Measurements from ENCODE around the gene WASF3. TPM values are rescaled to one million over a fixed set of nuclear protein-coding genes. Genes with fewer than 3 reads are reported as not detected.

WASF3 gene
- total and polyA plus RNA-seq, 4 donors, result 0.82 to 4.9 (median 2.3) TPM

DNA sequence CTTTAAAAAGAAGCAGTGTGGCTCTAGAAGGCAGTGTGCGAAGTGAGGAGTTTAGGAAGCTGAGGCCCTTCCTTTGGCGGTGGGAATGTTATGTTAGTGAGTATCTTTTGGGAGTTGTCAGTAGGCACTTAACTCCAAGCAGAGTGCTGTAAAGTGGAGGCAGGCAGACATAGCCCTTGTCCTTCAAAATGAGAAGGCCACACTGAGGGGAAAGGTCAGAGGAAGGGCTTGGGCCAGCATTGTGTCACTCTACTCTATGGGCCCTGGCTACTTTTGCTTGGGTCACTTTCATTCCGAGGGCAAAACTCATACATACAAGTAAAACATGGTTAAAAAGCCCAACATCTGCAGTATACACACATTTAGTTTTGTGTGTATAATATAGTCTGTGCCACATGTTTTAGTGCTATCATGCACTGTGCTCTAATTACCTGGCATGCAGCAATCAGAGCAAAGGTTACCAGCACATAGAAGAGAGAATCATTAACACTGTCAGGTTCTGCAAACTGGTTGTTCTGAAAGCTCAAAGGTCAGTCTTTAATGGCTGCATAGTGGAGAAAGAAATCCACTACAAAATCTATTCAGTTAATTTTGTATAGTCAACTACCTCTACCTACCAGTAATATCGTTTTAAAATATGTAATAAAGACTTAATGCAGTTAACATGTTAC lies 64.4 kb downstream of the WASF3 start:
- no peaks in the 10 kb centered on the region for H3K27me3 ChIP-seq (ENCODE audit: control insufficient read depth in 4 of 4, insufficient read depth in 4 of 4, low read length in 3 of 4)
- peak overlapping the region; percentile 29 to 90 for H3K27ac ChIP-seq (ENCODE audit: low read depth in 1 of 2, low read length in 2 of 2)
- TF ChIP-seq, protein P1, sequence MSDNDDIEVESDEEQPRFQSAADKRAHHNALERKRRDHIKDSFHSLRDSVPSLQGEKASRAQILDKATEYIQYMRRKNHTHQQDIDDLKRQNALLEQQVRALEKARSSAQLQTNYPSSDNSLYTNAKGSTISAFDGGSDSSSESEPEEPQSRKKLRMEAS (IDR thresholded peaks at IDR 0.05), result no peak
- peak in 1 of 2 donors; percentile 63 for TF ChIP-seq HNF4A (conservative IDR thresholded peaks at IDR 0.05)
- no peak for TF ChIP-seq FOXA2 (IDR thresholded peaks at IDR 0.05)
- no peak for TF ChIP-seq NR2F2 (IDR thresholded peaks at IDR 0.05)
- no peak for TF ChIP-seq RAD21 (IDR thresholded peaks at IDR 0.05)
- TF ChIP-seq, protein P2, sequence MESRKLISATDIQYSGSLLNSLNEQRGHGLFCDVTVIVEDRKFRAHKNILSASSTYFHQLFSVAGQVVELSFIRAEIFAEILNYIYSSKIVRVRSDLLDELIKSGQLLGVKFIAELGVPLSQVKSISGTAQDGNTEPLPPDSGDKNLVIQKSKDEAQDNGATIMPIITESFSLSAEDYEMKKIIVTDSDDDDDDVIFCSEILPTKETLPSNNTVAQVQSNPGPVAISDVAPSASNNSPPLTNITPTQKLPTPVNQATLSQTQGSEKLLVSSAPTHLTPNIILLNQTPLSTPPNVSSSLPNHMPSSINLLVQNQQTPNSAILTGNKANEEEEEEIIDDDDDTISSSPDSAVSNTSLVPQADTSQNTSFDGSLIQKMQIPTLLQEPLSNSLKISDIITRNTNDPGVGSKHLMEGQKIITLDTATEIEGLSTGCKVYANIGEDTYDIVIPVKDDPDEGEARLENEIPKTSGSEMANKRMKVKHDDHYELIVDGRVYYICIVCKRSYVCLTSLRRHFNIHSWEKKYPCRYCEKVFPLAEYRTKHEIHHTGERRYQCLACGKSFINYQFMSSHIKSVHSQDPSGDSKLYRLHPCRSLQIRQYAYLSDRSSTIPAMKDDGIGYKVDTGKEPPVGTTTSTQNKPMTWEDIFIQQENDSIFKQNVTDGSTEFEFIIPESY (IDR thresholded peaks at IDR 0.05), result no peak
- no peak for TF ChIP-seq GABPA (IDR thresholded peaks at IDR 0.05 in 1 of 2, conservative IDR thresholded peaks at IDR 0.05 in 1 of 2)
- TF ChIP-seq EGR1 (IDR thresholded peaks at IDR 0.05; ENCODE audit: low read depth in 2 of 2), result no peak
- peak; percentile 15 for TF ChIP-seq SP1 (IDR thresholded peaks at IDR 0.05)
- TF ChIP-seq, protein P3, sequence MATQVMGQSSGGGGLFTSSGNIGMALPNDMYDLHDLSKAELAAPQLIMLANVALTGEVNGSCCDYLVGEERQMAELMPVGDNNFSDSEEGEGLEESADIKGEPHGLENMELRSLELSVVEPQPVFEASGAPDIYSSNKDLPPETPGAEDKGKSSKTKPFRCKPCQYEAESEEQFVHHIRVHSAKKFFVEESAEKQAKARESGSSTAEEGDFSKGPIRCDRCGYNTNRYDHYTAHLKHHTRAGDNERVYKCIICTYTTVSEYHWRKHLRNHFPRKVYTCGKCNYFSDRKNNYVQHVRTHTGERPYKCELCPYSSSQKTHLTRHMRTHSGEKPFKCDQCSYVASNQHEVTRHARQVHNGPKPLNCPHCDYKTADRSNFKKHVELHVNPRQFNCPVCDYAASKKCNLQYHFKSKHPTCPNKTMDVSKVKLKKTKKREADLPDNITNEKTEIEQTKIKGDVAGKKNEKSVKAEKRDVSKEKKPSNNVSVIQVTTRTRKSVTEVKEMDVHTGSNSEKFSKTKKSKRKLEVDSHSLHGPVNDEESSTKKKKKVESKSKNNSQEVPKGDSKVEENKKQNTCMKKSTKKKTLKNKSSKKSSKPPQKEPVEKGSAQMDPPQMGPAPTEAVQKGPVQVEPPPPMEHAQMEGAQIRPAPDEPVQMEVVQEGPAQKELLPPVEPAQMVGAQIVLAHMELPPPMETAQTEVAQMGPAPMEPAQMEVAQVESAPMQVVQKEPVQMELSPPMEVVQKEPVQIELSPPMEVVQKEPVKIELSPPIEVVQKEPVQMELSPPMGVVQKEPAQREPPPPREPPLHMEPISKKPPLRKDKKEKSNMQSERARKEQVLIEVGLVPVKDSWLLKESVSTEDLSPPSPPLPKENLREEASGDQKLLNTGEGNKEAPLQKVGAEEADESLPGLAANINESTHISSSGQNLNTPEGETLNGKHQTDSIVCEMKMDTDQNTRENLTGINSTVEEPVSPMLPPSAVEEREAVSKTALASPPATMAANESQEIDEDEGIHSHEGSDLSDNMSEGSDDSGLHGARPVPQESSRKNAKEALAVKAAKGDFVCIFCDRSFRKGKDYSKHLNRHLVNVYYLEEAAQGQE (IDR thresholded peaks at IDR 0.05), result no peak
- TF ChIP-seq, protein P4, sequence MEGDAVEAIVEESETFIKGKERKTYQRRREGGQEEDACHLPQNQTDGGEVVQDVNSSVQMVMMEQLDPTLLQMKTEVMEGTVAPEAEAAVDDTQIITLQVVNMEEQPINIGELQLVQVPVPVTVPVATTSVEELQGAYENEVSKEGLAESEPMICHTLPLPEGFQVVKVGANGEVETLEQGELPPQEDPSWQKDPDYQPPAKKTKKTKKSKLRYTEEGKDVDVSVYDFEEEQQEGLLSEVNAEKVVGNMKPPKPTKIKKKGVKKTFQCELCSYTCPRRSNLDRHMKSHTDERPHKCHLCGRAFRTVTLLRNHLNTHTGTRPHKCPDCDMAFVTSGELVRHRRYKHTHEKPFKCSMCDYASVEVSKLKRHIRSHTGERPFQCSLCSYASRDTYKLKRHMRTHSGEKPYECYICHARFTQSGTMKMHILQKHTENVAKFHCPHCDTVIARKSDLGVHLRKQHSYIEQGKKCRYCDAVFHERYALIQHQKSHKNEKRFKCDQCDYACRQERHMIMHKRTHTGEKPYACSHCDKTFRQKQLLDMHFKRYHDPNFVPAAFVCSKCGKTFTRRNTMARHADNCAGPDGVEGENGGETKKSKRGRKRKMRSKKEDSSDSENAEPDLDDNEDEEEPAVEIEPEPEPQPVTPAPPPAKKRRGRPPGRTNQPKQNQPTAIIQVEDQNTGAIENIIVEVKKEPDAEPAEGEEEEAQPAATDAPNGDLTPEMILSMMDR (IDR thresholded peaks at IDR 0.05; ENCODE audit: low read depth, low read length, missing input control), result no peak
- TF ChIP-seq RXRA (IDR thresholded peaks at IDR 0.05), result peak in 1 of 2 donors; percentile 67
- TF ChIP-seq TAF1 (conservative IDR thresholded peaks at IDR 0.05), result no peak
- TF ChIP-seq, protein P5, sequence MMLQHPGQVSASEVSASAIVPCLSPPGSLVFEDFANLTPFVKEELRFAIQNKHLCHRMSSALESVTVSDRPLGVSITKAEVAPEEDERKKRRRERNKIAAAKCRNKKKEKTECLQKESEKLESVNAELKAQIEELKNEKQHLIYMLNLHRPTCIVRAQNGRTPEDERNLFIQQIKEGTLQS (IDR thresholded peaks at IDR 0.05), result no peak
- TF ChIP-seq YY1 (IDR thresholded peaks at IDR 0.05), result peak; percentile 68
- no peak for TF ChIP-seq HNF4G (IDR thresholded peaks at IDR 0.05)
- no peak for TF ChIP-seq JUND (IDR thresholded peaks at IDR 0.05)
- no peak for TF ChIP-seq FOXA1 (IDR thresholded peaks at IDR 0.05)
- no peak overlapping the region for H3K4me3 ChIP-seq (ENCODE audit: low read depth in 1 of 3, low read length in 3 of 3)
- no peak for DNase-seq (ENCODE audit: low spot score)
- peaks cover 0 to 34% (median 30%) of the 10 kb centered on the region in 4 donors for H3K4me1 ChIP-seq (ENCODE audit: control insufficient read depth in 4 of 4, insufficient read depth in 4 of 4, low read length in 3 of 4)
- no peak overlapping the region for H3K9ac ChIP-seq (ENCODE audit: low read depth in 1 of 2, low read length in 2 of 2)
- H3K9me3 ChIP-seq (ENCODE audit: control insufficient read depth in 4 of 4, low read length in 3 of 4), result peaks cover 0 to 6% (median 5%) of the 10 kb centered on the region in 4 donors
- 91% methylated on average over 4 of the region's 4 CpGs for WGBS
- H3K36me3 ChIP-seq (ENCODE audit: control insufficient read depth in 4 of 4, insufficient read depth in 3 of 4, low read depth in 1 of 4, low read length in 3 of 4), result no peaks in the 10 kb centered on the region
